ENCODE measurements around the gene CAV3. TPM values are rescaled to one million over a fixed set of nuclear protein-coding genes. Genes with fewer than 3 reads are reported as not detected.

CAV3 gene
- total RNA-seq, 1 experiment from 2014 or later: not detected

GRCh38 chr3:8773941-8774542 is 40.4 kb downstream of the CAV3 start:
- in situ Hi-C loops (cut with HindIII; ENCODE audit: low pct_unique_long_range_greater_than_20kb, low sequenced_read_pairs): no loop called here
- DNase-seq (ENCODE audit: low read depth, low spot score): no peak

GRCh38 chr3:8775181-8775580 is 41.6 kb downstream of the CAV3 start:
- in situ Hi-C loops (cut with HindIII; ENCODE audit: low pct_unique_long_range_greater_than_20kb, low sequenced_read_pairs): no loop called here

GRCh38 chr3:8775602-8776001 is 42.0 kb downstream of the CAV3 start:
- no peak for DNase-seq (ENCODE audit: low read depth, low spot score)
- in situ Hi-C loops (cut with HindIII; ENCODE audit: low pct_unique_long_range_greater_than_20kb, low sequenced_read_pairs): no loop called here

More at GRCh38 chr3:8775181-8775580, 41.6 kb downstream of the CAV3 start:
- DNase-seq (ENCODE audit: low read depth, low spot score): no peak

- DNase-seq (ENCODE audit: low read depth, low spot score): no peak
- in situ Hi-C loops (cut with HindIII; ENCODE audit: low pct_unique_long_range_greater_than_20kb, low sequenced_read_pairs): no loop called here
Observed at GRCh38 chr3:8776406-8776805, 42.8 kb downstream of the CAV3 start.

GRCh38 chr3:8777201-8777977 is 43.8 kb downstream of the CAV3 start:
- in situ Hi-C loops (cut with HindIII; ENCODE audit: low pct_unique_long_range_greater_than_20kb, low sequenced_read_pairs): no loop called here
- no peak for DNase-seq (ENCODE audit: low read depth, low spot score)

GRCh38 chr3:8777978-8778267 is 44.3 kb downstream of the CAV3 start:
- DNase-seq (ENCODE audit: low read depth, low spot score): no peak
- in situ Hi-C loops (cut with HindIII; ENCODE audit: low pct_unique_long_range_greater_than_20kb, low sequenced_read_pairs): no loop called here

- in situ Hi-C loops (cut with HindIII; ENCODE audit: low pct_unique_long_range_greater_than_20kb, low sequenced_read_pairs): no loop called here
Observed at GRCh38 chr3:8778475-8778874, 44.9 kb downstream of the CAV3 start.

GRCh38 chr3:8780279-8780678 is 46.7 kb downstream of the CAV3 start:
- DNase-seq (ENCODE audit: low read depth, low spot score): no peak
- in situ Hi-C loops (cut with HindIII; ENCODE audit: low pct_unique_long_range_greater_than_20kb, low sequenced_read_pairs): no loop called here

More at GRCh38 chr3:8778475-8778874, 44.9 kb downstream of the CAV3 start:
- no peak for DNase-seq (ENCODE audit: low read depth, low spot score)

- in situ Hi-C loops (cut with HindIII; ENCODE audit: low pct_unique_long_range_greater_than_20kb, low sequenced_read_pairs): no loop called here
- DNase-seq (ENCODE audit: low read depth, low spot score): no peak
Observed at GRCh38 chr3:8784676-8785435, 51.3 kb downstream of the CAV3 start.

GRCh38 chr3:8790529-8790928 is 56.9 kb downstream of the CAV3 start:
- DNase-seq (ENCODE audit: low read depth, low spot score): no peak
- in situ Hi-C loops (cut with HindIII; ENCODE audit: low pct_unique_long_range_greater_than_20kb, low sequenced_read_pairs): no loop called here

GRCh38 chr3:8793242-8793641 is 59.6 kb downstream of the CAV3 start:
- in situ Hi-C loops (cut with HindIII; ENCODE audit: low pct_unique_long_range_greater_than_20kb, low sequenced_read_pairs): no loop called here
- no peak for DNase-seq (ENCODE audit: low read depth, low spot score)

- no peak for DNase-seq (ENCODE audit: low read depth, low spot score)
- in situ Hi-C loops (cut with HindIII; ENCODE audit: low pct_unique_long_range_greater_than_20kb, low sequenced_read_pairs): no loop called here
Observed at GRCh38 chr3:8794247-8794646, 60.6 kb downstream of the CAV3 start.

Other genes with a start within 250 kb of the CAV3 start
- gene LMCD1, start 232.0 kb upstream of the CAV3 start, total RNA-seq (2014; rRNA removed; shearing (Covaris generic)): 24.3 and 28.0 TPM in 2 replicates
- gene SSUH2, start 89.0 kb upstream of the CAV3 start, total RNA-seq (2014; rRNA removed; shearing (Covaris generic)): not detected in 2 replicates
- 0.03 and 0.61 TPM in 2 replicates for gene OXTR, start 35.8 kb downstream of the CAV3 start, total RNA-seq (2014; rRNA removed; shearing (Covaris generic))
- gene RAD18, start 229.7 kb downstream of the CAV3 start, total RNA-seq (2014; rRNA removed; shearing (Covaris generic)): 17.5 and 26.6 TPM in 2 replicates

All from SK-MEL-5 (cell line).